Progenitor cell of endocrine pancreas (in vitro differentiated cells): ENCODE data around the gene PLCD3. TPM values are rescaled to one million over a fixed set of nuclear protein-coding genes. Genes with fewer than 3 reads are reported as not detected.

Source experiments
- DNase-seq: peaks from one replicate; pipeline ENCODE4 v3.0.0; 2021; ENCODE audit warnings: low spot score; ENCODE audit not compliant: unreplicated experiment
- H3K27ac Mint-ChIP-seq: 2 replicates; pipeline ENCODE4 v1.8.0; 2021; ENCODE audit warnings: mild to moderate bottlenecking, moderate library complexity, mixed read lengths
- H3K27me3 Mint-ChIP-seq: 2 replicates; pipeline ENCODE4 v1.8.0; 2021; ENCODE audit warnings: mixed read lengths
- H3K36me3 Mint-ChIP-seq: 2 replicates; pipeline ENCODE4 v1.8.0; 2022; ENCODE audit warnings: mixed read lengths; ENCODE audit not compliant: insufficient read depth
- H3K4me1 Mint-ChIP-seq: 2 replicates; pipeline ENCODE4 v1.8.0; 2021; ENCODE audit warnings: low read depth, mixed read lengths
- H3K4me3 Mint-ChIP-seq: 2 replicates; pipeline ENCODE4 v1.8.0; 2021; ENCODE audit warnings: low read depth, mild to moderate bottlenecking, moderate library complexity, mixed read lengths
- H3K9me3 Mint-ChIP-seq: 2 replicates; pipeline ENCODE4 v1.8.0; 2021; ENCODE audit warnings: low read depth, mixed read lengths
- CTCF ChIP-seq: fragments of 200-600 bp; sonication (generic); IDR thresholded peaks from one replicate; pipeline ENCODE4 v1.5.0; 2021; ENCODE audit warnings: antibody characterized with exemption, mild to moderate bottlenecking; ENCODE audit not compliant: unreplicated experiment
- total RNA-seq: library from RNA; stranded (reverse); gene quantifications from 2 replicates; pipeline ENCODE4 v1.2.1, GENCODE V29; 2021

The PLCD3 gene
- total RNA-seq, 1 donor from 2014 or later: 26.7 TPM

- Mint-ChIP-seq H3K27ac (no peak overlapping the region), H3K36me3 (no peaks in the 10 kb centered on the region), H3K4me3 (no peak overlapping the region), H3K4me1 (no peaks in the 10 kb centered on the region), H3K9me3 (no peaks in the 10 kb centered on the region), H3K27me3 (no peaks in the 10 kb centered on the region)
- TF ChIP-seq CTCF: no peak
- no peak for DNase-seq
Observed at GRCh38 chr17:45113424-45113754, 18.9 kb downstream of the PLCD3 start.

GRCh38 chr17:45112559-45113423 lies 19.5 kb downstream of the PLCD3 start:
- no peaks in the 10 kb centered on the region for H3K9me3 Mint-ChIP-seq
- H3K4me1 Mint-ChIP-seq: no peaks in the 10 kb centered on the region
- DNase-seq: no peak
- no peaks in the 10 kb centered on the region for H3K36me3 Mint-ChIP-seq
- no peak for TF ChIP-seq CTCF
- H3K4me3 Mint-ChIP-seq: no peak overlapping the region
- no peaks in the 10 kb centered on the region for H3K27me3 Mint-ChIP-seq
- no peak overlapping the region for H3K27ac Mint-ChIP-seq

GRCh38 chr17:45111850-45112249 lies 20.5 kb downstream of the PLCD3 start:
- Mint-ChIP-seq H3K4me1 (no peaks in the 10 kb centered on the region), H3K27ac (peak overlapping the region; percentile 71), H3K27me3 (no peaks in the 10 kb centered on the region), H3K9me3 (no peaks in the 10 kb centered on the region), H3K36me3 (peaks cover 2% of the 10 kb centered on the region), H3K4me3 (no peak overlapping the region)
- no peak for TF ChIP-seq CTCF
- no peak for DNase-seq

- TF ChIP-seq CTCF: no peak
- H3K27ac Mint-ChIP-seq: no peak overlapping the region
- DNase-seq: no peak
- peaks cover 4% of the 10 kb centered on the region for H3K36me3 Mint-ChIP-seq
- H3K4me1 Mint-ChIP-seq: no peaks in the 10 kb centered on the region
- H3K9me3 Mint-ChIP-seq: no peaks in the 10 kb centered on the region
- H3K4me3 Mint-ChIP-seq: no peak overlapping the region
- no peaks in the 10 kb centered on the region for H3K27me3 Mint-ChIP-seq
Observed at GRCh38 chr17:45110676-45111611, 21.4 kb downstream of the PLCD3 start.
